Activated T-helper 1 cell treated with anti-CD3 and anti-CD28 coated beads, Interleukin-12 subunit alpha, Interleukin-12 subunit beta, Interleukin-2, Interleukin-4 antibody, amounts not matched to agents 30 ng/mL and 10 ng/mL and 1 ng/mL, durations not matched to agents 14 hours and 24 hours and 36 hours (primary cell): ENCODE results near the gene CSF2. TPM values are rescaled to one million over a fixed set of nuclear protein-coding genes. Genes with fewer than 3 reads are reported as not detected.

ENCODE experiments used
- total RNA-seq: library from RNA; stranded (reverse); gene quantifications from 2 replicates; pipeline ENCODE4 v1.2.3, GENCODE V29; 2022

The CSF2 gene
- total RNA-seq, 1 donor from 2014 or later = 1,648 TPM

Other genes starting within 250 kb of the CSF2 start
- gene MEIKIN, start 128.1 kb upstream of the CSF2 start, total RNA-seq = not detected in 2 replicates
- gene ACSL6, start 62.1 kb upstream of the CSF2 start, total RNA-seq = 48.1 and 50.6 TPM in 2 replicates
- 94.6 and 98.5 TPM in 2 replicates for gene IL3, start 13.1 kb upstream of the CSF2 start, total RNA-seq
- 48.7 and 49.4 TPM in 2 replicates for gene P4HA2, start 154.1 kb downstream of the CSF2 start, total RNA-seq
- gene PDLIM4, start 183.9 kb downstream of the CSF2 start, total RNA-seq = 1.4 and 2.0 TPM in 2 replicates
- 1.6 and 2.6 TPM in 2 replicates for gene SLC22A4, start 220.6 kb downstream of the CSF2 start, total RNA-seq